ENCODE data around the gene NSUN4. TPM values are rescaled to one million over a fixed set of nuclear protein-coding genes. Genes with fewer than 3 reads are reported as not detected.

Gene NSUN4
- total and polyA plus RNA-seq, 9 of the 15 experiments (the other 6 are each of a cell fraction or from before 2014, with no cell fraction given) = 33.4 to 60.2 (median 46.3) TPM

GRCh38 chr1:46301406-46301807, 39.2 kb upstream of the NSUN4 start (continued):
- peak; percentile 4; the same call in 1 of the 2 replicates for TF ChIP-seq THAP12 (CRISPR knock-in tag; IDR thresholded peaks at IDR 0.05)
- TF ChIP-seq EP300 (IDR thresholded peaks at IDR 0.05; ENCODE audit: low read length) = 0 out of 2 replicates have a peak, but pooled peaks have one; percentile 14
- TF ChIP-seq TGIF2 (CRISPR knock-in tag; IDR thresholded peaks at IDR 0.05) = no peak
- TF ChIP-seq CBX1 (IDR thresholded peaks at IDR 0.05; ENCODE audit: low read depth) = 0 out of 2 replicates have a peak, but pooled peaks have one; percentile 31
- no peak for TF ChIP-seq KLF1 (tag; IDR thresholded peaks at IDR 0.05)
- peak; percentile 3; the same call in 1 of the 2 replicates for TF ChIP-seq ZBTB26 (CRISPR knock-in tag; IDR thresholded peaks at IDR 0.05)
- no peak for TF ChIP-seq ELF4 (CRISPR knock-in tag; IDR thresholded peaks at IDR 0.05)
- TF ChIP-seq TEAD4 (IDR thresholded peaks at IDR 0.05; ENCODE audit: low read length) = no peak
- 0 out of 2 replicates have a peak, but pooled peaks have one; percentile 44 for TF ChIP-seq TEAD4 (CRISPR knock-in tag; IDR thresholded peaks at IDR 0.05; ENCODE audit: borderline replicate concordance)
- peak; percentile 62; the same call in 1 of the 2 replicates for TF ChIP-seq EGR1 (conservative IDR thresholded peaks at IDR 0.05)
- TF ChIP-seq, protein P1, sequence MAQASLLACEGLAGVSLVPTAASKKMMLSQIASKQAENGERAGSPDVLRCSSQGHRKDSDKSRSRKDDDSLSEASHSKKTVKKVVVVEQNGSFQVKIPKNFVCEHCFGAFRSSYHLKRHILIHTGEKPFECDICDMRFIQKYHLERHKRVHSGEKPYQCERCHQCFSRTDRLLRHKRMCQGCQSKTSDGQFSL (CRISPR knock-in tag; IDR thresholded peaks at IDR 0.05) = 0 out of 2 replicates have a peak, but pooled peaks have one; percentile 1
- TF ChIP-seq, protein P1 (tag; IDR thresholded peaks at IDR 0.05) = no peak
- no peak for TF ChIP-seq NR3C1 (CRISPR knock-in tag; IDR thresholded peaks at IDR 0.05)
- TF ChIP-seq ZSCAN32 (CRISPR knock-in tag; IDR thresholded peaks at IDR 0.05) = no peak
- TF ChIP-seq JUN (IDR thresholded peaks at IDR 0.05; ENCODE audit: borderline replicate concordance, low read depth, low read length) = no peak
- peak; percentile 90 for TF ChIP-seq JUN (CRISPR knock-in tag; IDR thresholded peaks at IDR 0.05; ENCODE audit: borderline replicate concordance)
- peak; percentile 23; a peak in 1 of 4 replicates for TF ChIP-seq NRF1 (conservative IDR thresholded peaks at IDR 0.05 in 1 of 2, IDR thresholded peaks at IDR 0.05 in 1 of 2)
